ENCODE results near the gene FMO4. TPM values are rescaled to one million over a fixed set of nuclear protein-coding genes. Genes with fewer than 3 reads are reported as not detected.

The FMO4 gene
- total RNA-seq, 1 donor from 2014 or later = 0.52 TPM

DNA sequence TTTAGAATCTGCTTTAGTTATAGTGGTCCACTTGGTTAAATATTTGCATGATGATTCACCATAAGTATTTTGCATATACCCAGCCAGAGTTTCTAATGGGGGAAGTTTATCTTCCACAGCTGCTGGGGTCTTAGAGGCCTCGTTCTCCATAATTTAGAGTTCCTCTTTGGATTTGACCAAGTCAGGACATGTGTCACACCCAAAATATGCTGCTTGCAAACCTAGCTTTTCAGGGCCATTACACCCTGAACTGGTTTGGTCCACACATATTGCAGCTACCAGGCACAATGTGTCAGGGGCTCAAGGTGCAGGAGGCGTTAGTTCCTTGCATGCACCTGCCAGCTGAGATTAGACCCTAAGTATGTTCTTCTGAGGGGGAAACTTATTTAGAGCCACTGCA lies 17.1 kb upstream of the FMO4 start:
- H3K4me3 ChIP-seq (ENCODE audit: low read depth, low read length) = no peak overlapping the region
- DNase-seq (ENCODE audit: low read depth) = no peak
- TF ChIP-seq, protein P1, sequence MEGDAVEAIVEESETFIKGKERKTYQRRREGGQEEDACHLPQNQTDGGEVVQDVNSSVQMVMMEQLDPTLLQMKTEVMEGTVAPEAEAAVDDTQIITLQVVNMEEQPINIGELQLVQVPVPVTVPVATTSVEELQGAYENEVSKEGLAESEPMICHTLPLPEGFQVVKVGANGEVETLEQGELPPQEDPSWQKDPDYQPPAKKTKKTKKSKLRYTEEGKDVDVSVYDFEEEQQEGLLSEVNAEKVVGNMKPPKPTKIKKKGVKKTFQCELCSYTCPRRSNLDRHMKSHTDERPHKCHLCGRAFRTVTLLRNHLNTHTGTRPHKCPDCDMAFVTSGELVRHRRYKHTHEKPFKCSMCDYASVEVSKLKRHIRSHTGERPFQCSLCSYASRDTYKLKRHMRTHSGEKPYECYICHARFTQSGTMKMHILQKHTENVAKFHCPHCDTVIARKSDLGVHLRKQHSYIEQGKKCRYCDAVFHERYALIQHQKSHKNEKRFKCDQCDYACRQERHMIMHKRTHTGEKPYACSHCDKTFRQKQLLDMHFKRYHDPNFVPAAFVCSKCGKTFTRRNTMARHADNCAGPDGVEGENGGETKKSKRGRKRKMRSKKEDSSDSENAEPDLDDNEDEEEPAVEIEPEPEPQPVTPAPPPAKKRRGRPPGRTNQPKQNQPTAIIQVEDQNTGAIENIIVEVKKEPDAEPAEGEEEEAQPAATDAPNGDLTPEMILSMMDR (conservative IDR thresholded peaks at IDR 0.05; ENCODE audit: low read depth, low read length) = no peak

DNA sequence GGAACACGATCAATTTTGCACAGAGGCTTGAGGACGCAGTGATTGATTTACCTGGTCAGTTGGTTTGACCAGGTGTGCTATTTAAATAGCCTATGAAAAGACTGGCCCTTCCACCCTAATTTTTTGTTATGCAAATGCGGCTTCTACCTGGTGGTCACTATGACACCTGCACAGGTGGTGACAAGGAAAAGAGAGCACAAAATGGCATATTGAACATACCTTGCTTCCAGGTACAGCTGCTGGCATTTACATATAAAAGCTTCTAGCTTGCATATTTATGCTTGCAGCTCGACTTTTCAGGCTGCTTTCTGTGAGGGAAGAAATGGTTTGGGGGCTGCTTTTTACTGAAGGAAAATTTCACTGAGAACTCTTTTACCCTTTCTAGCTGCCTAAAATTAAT lies 15.3 kb upstream of the FMO4 start:
- no peak for DNase-seq (ENCODE audit: low read depth)
- H3K4me3 ChIP-seq (ENCODE audit: low read depth, low read length) = no peak overlapping the region
- TF ChIP-seq, protein P1 (conservative IDR thresholded peaks at IDR 0.05; ENCODE audit: low read depth, low read length) = no peak

DNA sequence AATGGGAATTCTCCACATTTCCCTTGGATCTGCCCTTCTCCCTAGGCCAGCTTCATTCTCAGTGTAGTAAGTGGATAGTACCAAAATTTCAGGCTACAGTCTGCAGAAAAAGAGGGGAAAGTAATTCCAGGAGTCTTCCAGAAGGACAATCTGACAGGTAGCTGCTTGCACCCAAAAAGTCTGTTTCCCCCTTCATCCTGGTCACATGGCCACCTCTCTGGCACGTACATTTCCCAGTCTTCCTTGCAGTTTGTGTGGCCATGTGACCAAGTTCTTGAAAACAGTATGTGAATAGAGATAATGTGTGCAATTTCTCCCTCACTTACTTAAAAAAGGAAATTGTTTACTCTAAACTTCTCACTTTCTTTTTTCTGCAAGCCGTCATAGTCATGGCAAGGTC lies 14.6 kb upstream of the FMO4 start:
- TF ChIP-seq, protein P1 (conservative IDR thresholded peaks at IDR 0.05; ENCODE audit: low read depth, low read length) = no peak
- no peak overlapping the region for H3K4me3 ChIP-seq (ENCODE audit: low read depth, low read length)

DNA sequence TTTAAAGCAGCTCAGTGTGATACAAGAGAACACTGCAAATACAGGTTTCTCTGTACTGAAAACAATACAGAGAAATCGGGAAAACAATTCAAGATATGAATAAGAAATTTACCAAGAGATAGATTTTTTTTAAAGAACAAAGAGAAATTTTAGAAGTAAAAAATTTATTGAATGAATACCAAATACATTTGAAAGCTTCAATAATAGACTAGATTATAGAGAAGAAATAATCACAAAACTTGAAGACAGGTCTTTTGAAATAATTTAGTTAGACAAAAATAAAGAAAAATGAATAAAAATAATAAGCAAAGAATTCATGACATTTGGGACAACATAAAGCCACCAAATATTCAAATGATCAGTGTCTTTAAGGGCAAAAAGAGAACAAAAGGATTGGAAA lies 13.6 kb upstream of the FMO4 start:
- TF ChIP-seq, protein P1 (conservative IDR thresholded peaks at IDR 0.05; ENCODE audit: low read depth, low read length) = no peak
- DNase-seq (ENCODE audit: low read depth) = no peak
- no peak overlapping the region for H3K4me3 ChIP-seq (ENCODE audit: low read depth, low read length)

More for the DNA sequence above, 14.6 kb upstream of the FMO4 start:
- DNase-seq (ENCODE audit: low read depth) = no peak

DNA sequence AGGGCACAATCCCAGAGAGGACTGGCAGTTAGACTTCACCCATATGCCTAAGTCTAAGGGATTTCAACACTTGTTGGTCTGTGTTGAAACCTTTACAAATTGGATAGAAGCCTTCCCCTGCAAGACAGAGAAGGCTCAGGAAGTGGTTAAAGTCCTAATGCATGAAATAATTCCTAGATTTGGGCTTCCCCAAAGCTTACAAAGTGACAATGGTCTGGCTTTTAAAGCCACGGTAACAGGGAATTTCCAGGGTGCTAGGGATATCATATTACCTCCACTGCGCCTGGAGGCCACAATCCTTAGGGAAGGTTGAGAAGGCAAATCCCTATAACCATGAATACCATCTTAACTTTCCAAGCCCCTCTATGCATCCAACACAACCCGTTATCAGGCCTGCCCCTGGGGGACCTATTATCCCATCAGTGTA lies 3.3 kb upstream of the FMO4 start:
- TF ChIP-seq, protein P1 (conservative IDR thresholded peaks at IDR 0.05; ENCODE audit: low read depth, low read length) = no peak
- no peak overlapping the region for H3K4me3 ChIP-seq (ENCODE audit: low read depth, low read length)
- DNase-seq (ENCODE audit: low read depth) = no peak

DNA sequence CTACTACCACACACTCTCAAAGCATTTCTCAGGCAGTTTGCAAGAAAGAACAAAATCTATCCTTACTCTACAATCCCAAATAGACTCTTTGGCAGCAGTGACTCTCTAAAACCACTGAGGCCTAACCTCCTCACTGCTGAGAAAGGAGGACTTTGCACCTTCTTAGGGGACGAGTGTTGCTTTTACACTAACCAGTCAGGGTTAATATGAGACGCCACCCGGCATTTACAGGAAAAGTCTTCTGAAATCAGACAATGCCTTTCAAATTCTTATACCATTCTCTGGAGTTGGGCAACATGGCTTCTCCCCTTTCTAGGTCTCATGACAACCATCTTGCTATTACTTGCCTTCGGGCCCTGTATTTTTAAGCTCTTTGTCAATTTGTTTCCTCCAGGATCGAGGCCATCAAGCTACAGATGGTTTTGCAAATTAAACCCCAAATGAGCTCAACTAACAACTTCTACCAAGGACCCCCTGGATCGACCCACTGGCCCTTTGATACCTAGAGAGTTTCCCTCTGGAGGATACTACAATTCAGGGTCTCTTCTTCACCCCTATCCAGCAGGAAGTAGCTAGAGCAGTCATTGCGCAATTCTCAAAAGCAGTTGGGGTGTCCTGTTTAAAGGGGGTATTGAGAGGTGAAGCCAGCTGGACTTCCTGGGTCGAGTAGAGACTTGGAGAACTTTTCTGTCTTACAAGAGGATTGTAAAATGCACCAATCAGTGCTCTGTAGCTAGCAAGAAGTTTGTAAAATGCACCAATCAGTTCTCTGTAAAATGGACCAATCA lies 2.0 kb upstream of the FMO4 start:
- TF ChIP-seq, protein P1 (conservative IDR thresholded peaks at IDR 0.05; ENCODE audit: low read depth, low read length) = no peak
- DNase-seq (ENCODE audit: low read depth) = no peak
- no peak overlapping the region for H3K4me3 ChIP-seq (ENCODE audit: low read depth, low read length)

DNA sequence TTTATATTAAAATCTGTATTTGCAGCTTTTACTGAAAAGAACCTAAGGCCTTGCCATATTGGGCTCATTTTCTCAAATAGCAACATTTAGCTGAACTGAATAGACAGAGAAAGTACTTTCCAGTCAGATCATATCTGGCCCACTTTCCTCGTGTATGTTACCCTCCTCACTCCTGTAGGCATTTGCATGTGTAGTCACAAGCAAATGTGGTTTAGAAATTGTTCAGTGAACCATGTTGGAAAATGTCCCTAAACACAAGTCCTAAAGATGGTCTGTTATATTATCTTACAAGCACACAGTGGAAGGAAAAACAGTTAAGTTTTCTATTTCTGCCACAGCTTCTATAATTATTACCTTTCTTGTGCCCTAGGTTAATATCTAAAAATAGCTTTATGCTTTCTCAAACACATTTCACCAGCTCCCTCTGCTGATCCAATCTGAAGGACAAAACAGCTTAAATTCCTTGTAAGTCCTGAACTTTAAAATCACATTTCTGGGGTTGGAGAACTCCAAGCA lies 606 bp upstream of the FMO4 start:
- TF ChIP-seq, protein P1 (conservative IDR thresholded peaks at IDR 0.05; ENCODE audit: low read depth, low read length) = no peak
- DNase-seq (ENCODE audit: low read depth) = no peak
- H3K4me3 ChIP-seq (ENCODE audit: low read depth, low read length) = no peak overlapping the region

Measured in epithelial cell of proximal tubule (primary cell).